ENCODE measurements around the gene ADCK2. TPM values are rescaled to one million over a fixed set of nuclear protein-coding genes. Genes with fewer than 3 reads are reported as not detected.

The ADCK2 gene
- total RNA-seq, 1 donor from 2014 or later = 74.2 TPM

DNA sequence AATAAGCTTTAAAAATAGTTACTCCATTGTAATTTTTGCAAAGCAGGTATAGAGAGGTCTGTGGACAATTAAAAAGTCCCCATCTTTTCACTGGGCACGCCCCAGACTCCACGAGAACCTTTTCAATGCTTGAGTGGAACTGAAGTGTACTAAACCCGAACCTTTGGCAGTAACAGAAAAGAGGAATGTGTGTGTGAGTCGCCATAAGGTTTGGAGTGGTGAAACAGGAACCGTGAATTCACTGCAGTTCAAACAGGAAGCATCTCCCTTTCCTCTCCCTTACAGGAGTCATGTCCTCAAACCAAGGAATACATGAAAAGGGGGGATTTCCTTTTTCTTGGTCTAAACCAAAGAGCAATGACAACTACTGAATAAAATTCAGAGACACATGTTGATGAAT lies 47.0 kb downstream of the ADCK2 start:
- DNase-seq (ENCODE audit: low read depth) (peak; percentile 5), FAIRE-seq (no peak)
- H3K36me3 ChIP-seq (ENCODE audit: control insufficient read depth, insufficient read depth, low read length) = no peaks in the 10 kb centered on the region

DNA sequence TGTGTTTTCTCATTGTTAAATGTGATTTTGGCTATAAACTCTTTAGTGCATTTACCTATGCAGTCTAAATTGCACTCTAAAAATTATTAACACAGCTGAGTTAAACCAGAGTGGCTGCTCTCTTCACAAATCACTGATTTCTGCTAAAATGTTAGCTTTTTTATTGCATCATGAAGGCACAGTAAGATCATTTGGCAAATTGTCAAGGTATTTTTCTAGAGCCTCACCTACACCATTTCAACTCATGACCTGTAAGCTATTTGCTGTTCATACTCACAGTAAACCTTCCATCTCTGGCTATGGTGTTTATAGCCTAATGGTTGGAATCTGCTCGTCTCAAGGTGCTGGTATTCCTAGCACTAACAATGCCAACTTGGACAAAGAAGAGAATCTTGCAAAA lies 49.5 kb downstream of the ADCK2 start:
- no peak for DNase-seq (ENCODE audit: low read depth)
- TF ChIP-seq, protein P1, sequence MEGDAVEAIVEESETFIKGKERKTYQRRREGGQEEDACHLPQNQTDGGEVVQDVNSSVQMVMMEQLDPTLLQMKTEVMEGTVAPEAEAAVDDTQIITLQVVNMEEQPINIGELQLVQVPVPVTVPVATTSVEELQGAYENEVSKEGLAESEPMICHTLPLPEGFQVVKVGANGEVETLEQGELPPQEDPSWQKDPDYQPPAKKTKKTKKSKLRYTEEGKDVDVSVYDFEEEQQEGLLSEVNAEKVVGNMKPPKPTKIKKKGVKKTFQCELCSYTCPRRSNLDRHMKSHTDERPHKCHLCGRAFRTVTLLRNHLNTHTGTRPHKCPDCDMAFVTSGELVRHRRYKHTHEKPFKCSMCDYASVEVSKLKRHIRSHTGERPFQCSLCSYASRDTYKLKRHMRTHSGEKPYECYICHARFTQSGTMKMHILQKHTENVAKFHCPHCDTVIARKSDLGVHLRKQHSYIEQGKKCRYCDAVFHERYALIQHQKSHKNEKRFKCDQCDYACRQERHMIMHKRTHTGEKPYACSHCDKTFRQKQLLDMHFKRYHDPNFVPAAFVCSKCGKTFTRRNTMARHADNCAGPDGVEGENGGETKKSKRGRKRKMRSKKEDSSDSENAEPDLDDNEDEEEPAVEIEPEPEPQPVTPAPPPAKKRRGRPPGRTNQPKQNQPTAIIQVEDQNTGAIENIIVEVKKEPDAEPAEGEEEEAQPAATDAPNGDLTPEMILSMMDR (IDR thresholded peaks at IDR 0.05; ENCODE audit: insufficient read depth, low read length, severe bottlenecking) = no peak
- Histone ChIP-seq H3K4me3 (ENCODE audit: low read depth, low read length) (no peak overlapping the region), H3K27me3 (ENCODE audit: control insufficient read depth, insufficient read depth, low read length) (no peaks in the 10 kb centered on the region), H3K36me3 (ENCODE audit: control insufficient read depth, insufficient read depth, low read length) (peaks cover 2% of the 10 kb centered on the region)
- no peak for FAIRE-seq

More for the DNA sequence above, 47.0 kb downstream of the ADCK2 start:
- no peaks in the 10 kb centered on the region for H3K27me3 ChIP-seq (ENCODE audit: control insufficient read depth, insufficient read depth, low read length)
- no peak overlapping the region for H3K4me3 ChIP-seq (ENCODE audit: low read depth, low read length)
- TF ChIP-seq, protein P1 (IDR thresholded peaks at IDR 0.05; ENCODE audit: insufficient read depth, low read length, severe bottlenecking) = no peak

GRCh38 chr7:140723006-140723405 lies 50.3 kb downstream of the ADCK2 start:
- H3K27me3 ChIP-seq (ENCODE audit: control insufficient read depth, insufficient read depth, low read length) = no peaks in the 10 kb centered on the region
- H3K36me3 ChIP-seq (ENCODE audit: control insufficient read depth, insufficient read depth, low read length) = peaks cover 2% of the 10 kb centered on the region
- no peak overlapping the region for H3K4me3 ChIP-seq (ENCODE audit: low read depth, low read length)
- DNase-seq (ENCODE audit: low read depth) (no peak), FAIRE-seq (no peak)
- TF ChIP-seq, protein P1 (IDR thresholded peaks at IDR 0.05; ENCODE audit: insufficient read depth, low read length, severe bottlenecking) = no peak

- FAIRE-seq (no peak), DNase-seq (ENCODE audit: low read depth) (no peak)
- Histone ChIP-seq H3K36me3 (ENCODE audit: control insufficient read depth, insufficient read depth, low read length) (peaks cover 2% of the 10 kb centered on the region), H3K27me3 (ENCODE audit: control insufficient read depth, insufficient read depth, low read length) (no peaks in the 10 kb centered on the region), H3K4me3 (ENCODE audit: low read depth, low read length) (no peak overlapping the region)
- TF ChIP-seq, protein P1 (IDR thresholded peaks at IDR 0.05; ENCODE audit: insufficient read depth, low read length, severe bottlenecking) = no peak
Measured at GRCh38 chr7:140723574-140723973, 50.8 kb downstream of the ADCK2 start.

GRCh38 chr7:140724706-140725105 lies 52.0 kb downstream of the ADCK2 start:
- DNase-seq (ENCODE audit: low read depth) = no peak
- Histone ChIP-seq H3K36me3 (ENCODE audit: control insufficient read depth, insufficient read depth, low read length) (peaks cover 2% of the 10 kb centered on the region), H3K27me3 (ENCODE audit: control insufficient read depth, insufficient read depth, low read length) (no peaks in the 10 kb centered on the region), H3K4me3 (ENCODE audit: low read depth, low read length) (no peak overlapping the region)
- no peak for FAIRE-seq
- TF ChIP-seq, protein P1 (IDR thresholded peaks at IDR 0.05; ENCODE audit: insufficient read depth, low read length, severe bottlenecking) = no peak

- TF ChIP-seq, protein P1 (IDR thresholded peaks at IDR 0.05; ENCODE audit: insufficient read depth, low read length, severe bottlenecking) = peak; percentile 18
- Histone ChIP-seq H3K36me3 (ENCODE audit: control insufficient read depth, insufficient read depth, low read length) (peaks cover 2% of the 10 kb centered on the region), H3K27me3 (ENCODE audit: control insufficient read depth, insufficient read depth, low read length) (no peaks in the 10 kb centered on the region), H3K4me3 (ENCODE audit: low read depth, low read length) (no peak overlapping the region)
- FAIRE-seq = no peak
- peak; percentile 8 for DNase-seq (ENCODE audit: low read depth)
Measured at GRCh38 chr7:140726281-140726680, 53.5 kb downstream of the ADCK2 start.
